Neural cell (in vitro differentiated cells): ENCODE data around the gene GNAI2. TPM values are rescaled to one million over a fixed set of nuclear protein-coding genes. Genes with fewer than 3 reads are reported as not detected.
A peak's percentile ranks its signal among the peaks of the same experiment; 100 is the strongest.

Source experiments
- H2AFZ ChIP-seq: fragments of 200-600, 300-800 bp; sonication (generic), shearing (Covaris generic); 2 replicates; pipeline ENCODE4 v1.6.0; 2014; ENCODE audit warnings: low read depth, mild to moderate bottlenecking, antibody characterized with exemption, low read length, moderate library complexity
- H3F3A ChIP-seq: fragments of 200-600 bp; shearing (Covaris generic); 2 replicates; pipeline ENCODE4 v1.6.1; 2016; ENCODE audit warnings: mild to moderate bottlenecking, moderate library complexity, mixed read lengths, antibody characterized with exemption, low read length; ENCODE audit not compliant: insufficient read depth, poor library complexity, severe bottlenecking
- H3K27ac ChIP-seq: fragments of 200-600, 300-800 bp; sonication (generic), shearing (Covaris generic); 2 replicates; pipeline ENCODE4 v1.5.1; 2014; ENCODE audit warnings: mild to moderate bottlenecking, low read length, moderate library complexity
- H3K27me3 ChIP-seq: fragments of 300-800, 200-600 bp; sonication (generic), shearing (Covaris generic); 2 replicates; pipeline ENCODE4 v1.6.0; 2014; ENCODE audit warnings: mild to moderate bottlenecking, low read depth, low read length, moderate library complexity; ENCODE audit not compliant: insufficient read depth
- H3K36me3 ChIP-seq: fragments of 300-800, 200-600 bp; sonication (generic), shearing (Covaris generic); 2 replicates; pipeline ENCODE4 v1.5.1; 2014; ENCODE audit warnings: mild to moderate bottlenecking, antibody characterized with exemption, low read length, moderate library complexity; ENCODE audit not compliant: insufficient read depth
- H3K4me2 ChIP-seq: fragments of 300-800, 200-600 bp; sonication (generic), shearing (Covaris generic); 2 replicates; pipeline ENCODE4 v1.6.0; 2014; ENCODE audit warnings: mild to moderate bottlenecking, low read length
- H3K4me3 ChIP-seq: fragments of 300-800, 200-600 bp; sonication (generic), shearing (Covaris generic); 2 replicates; pipeline ENCODE4 v1.5.1; 2014; ENCODE audit warnings: mild to moderate bottlenecking, low read length, moderate library complexity
- H3K79me2 ChIP-seq: fragments of 200-600 bp; shearing (Covaris generic); replicated peaks from 2 replicates; pipeline ENCODE4 v1.6.0; 2014; ENCODE audit warnings: mild to moderate bottlenecking, low read length, moderate library complexity; ENCODE audit not compliant: insufficient read depth
- H3K9ac ChIP-seq: fragments of 300-800, 200-600 bp; sonication (generic), shearing (Covaris generic); 2 replicates; pipeline ENCODE4 v1.6.1; 2016; ENCODE audit warnings: mild to moderate bottlenecking, low read length, mixed read lengths
- H3K9me2 ChIP-seq: fragments of 200-600 bp; shearing (Covaris generic); 2 replicates; pipeline ENCODE4 v1.6.1; 2016; ENCODE audit warnings: mild to moderate bottlenecking, low read length, mixed read lengths; ENCODE audit not compliant: insufficient read depth
- H3K9me3 ChIP-seq: fragments of 200-600, 300-800 bp; sonication (generic), shearing (Covaris generic); 2 replicates; pipeline ENCODE4 v1.6.1; 2016; ENCODE audit warnings: mild to moderate bottlenecking, mixed run types, low read length, moderate library complexity, mixed read lengths
- H4K20me1 ChIP-seq: fragments of 200-600 bp; shearing (Covaris generic); 2 replicates; pipeline ENCODE4 v1.6.1; 2016; ENCODE audit warnings: mild to moderate bottlenecking, mixed run types; ENCODE audit not compliant: insufficient read depth
- CTCF ChIP-seq: fragments of 450-650 bp; IDR thresholded peaks from 2 replicates; pipeline ENCODE4 v1.5.1; 2014; ENCODE audit warnings: antibody characterized with exemption, mild to moderate bottlenecking, moderate library complexity; ENCODE audit not compliant: poor library complexity, severe bottlenecking
- EP300 ChIP-seq: fragments of 450-650 bp; conservative IDR thresholded peaks from 2 replicates; pipeline ENCODE4 v1.6.1; 2014; ENCODE audit warnings: antibody characterized with exemption, mild to moderate bottlenecking, moderate library complexity; ENCODE audit not compliant: poor library complexity, severe bottlenecking
- EZH2 ChIP-seq: fragments of 200-600, 300-800 bp; shearing (Covaris generic), sonication (generic); IDR thresholded peaks from 2 replicates; pipeline ENCODE4 v1.6.1; 2014; ENCODE audit warnings: antibody characterized with exemption, low read length, borderline replicate concordance, mild to moderate bottlenecking; ENCODE audit not compliant: insufficient read depth, poor library complexity, severe bottlenecking
- MXI1 ChIP-seq: fragments of 450-650 bp; conservative IDR thresholded peaks from 2 replicates; pipeline ENCODE4 v1.6.1; 2014; ENCODE audit warnings: antibody characterized with exemption, mild to moderate bottlenecking; ENCODE audit not compliant: poor library complexity, severe bottlenecking
- POLR2AphosphoS5 ChIP-seq: IDR thresholded peaks from 2 replicates; pipeline ENCODE4 v1.6.1; 2012
- RAD21 ChIP-seq: fragments of 450-650 bp; conservative IDR thresholded peaks from 2 replicates; pipeline ENCODE4 v1.6.1; 2014; ENCODE audit warnings: antibody characterized with exemption, mild to moderate bottlenecking, moderate library complexity
- REST ChIP-seq: IDR thresholded peaks from 2 replicates; pipeline ENCODE4 v1.6.1; 2012; ENCODE audit warnings: borderline replicate concordance
- SMC3 ChIP-seq: fragments of 450-650 bp; conservative IDR thresholded peaks from 2 replicates; pipeline ENCODE4 v1.6.1; 2014; ENCODE audit warnings: antibody characterized with exemption, mild to moderate bottlenecking, moderate library complexity; ENCODE audit not compliant: poor library complexity
- TAF1 ChIP-seq: IDR thresholded peaks from 2 replicates; pipeline ENCODE4 v1.6.1; 2012; ENCODE audit warnings: low read depth
- polyA plus RNA-seq: library from polyadenylated mRNA; depleted of rRNA; stranded (reverse); fragments of >200 nt; gene quantifications from 2 replicates; pipeline ENCODE4 v1.2.3, GENCODE V29; 2014

Gene GNAI2
- polyA plus RNA-seq, 1 donor from 2014 or later: 101 TPM

GRCh38 chr3:50233176-50233575 lies 2.8 kb upstream of the GNAI2 start:
- Histone ChIP-seq H3K9ac (peak overlapping the region; percentile 66), H3K9me3 (no peaks in the 10 kb centered on the region), H3K36me3 (no peaks in the 10 kb centered on the region), H4K20me1 (no peaks in the 10 kb centered on the region), H3K27ac (peak overlapping the region; percentile 89), H3K27me3 (no peaks in the 10 kb centered on the region), H3K79me2 (peaks cover 22% of the 10 kb centered on the region), H2AFZ (no peak overlapping the region), H3K4me3 (peak overlapping the region; percentile 58), H3K9me2 (no peaks in the 10 kb centered on the region), H3F3A (no peaks in the 10 kb centered on the region), H3K4me2 (peak overlapping the region; percentile 74)
- TF ChIP-seq MXI1: peak; percentile 69
- peak; percentile 84 for TF ChIP-seq EP300
- peak; percentile 54 for TF ChIP-seq POLR2AphosphoS5
- peak; percentile 33 for TF ChIP-seq RAD21
- peak; percentile 67 for TF ChIP-seq REST
- TF ChIP-seq EZH2: no peak
- TF ChIP-seq TAF1: no peak
- TF ChIP-seq SMC3: no peak
- TF ChIP-seq CTCF: peak; percentile 23

GRCh38 chr3:50236484-50237132 lies 604 bp downstream of the GNAI2 start:
- peak overlapping the region; percentile 100 for H3K4me2 ChIP-seq
- TF ChIP-seq CTCF (no peak), SMC3 (no peak), EP300 (no peak), POLR2AphosphoS5 (no peak), EZH2 (no peak), MXI1 (no peak), RAD21 (no peak), TAF1 (no peak)
- no peaks in the 10 kb centered on the region for H3K27me3 ChIP-seq
- no peaks in the 10 kb centered on the region for H3K9me2 ChIP-seq
- H3K79me2 ChIP-seq: peaks cover 56% of the 10 kb centered on the region
- H3K36me3 ChIP-seq: no peaks in the 10 kb centered on the region
- no peaks in the 10 kb centered on the region for H3K9me3 ChIP-seq
- no peaks in the 10 kb centered on the region for H4K20me1 ChIP-seq
- H3K9ac ChIP-seq: peak overlapping the region; percentile 78
- H2AFZ ChIP-seq: no peak overlapping the region
- H3F3A ChIP-seq: no peaks in the 10 kb centered on the region
- H3K4me3 ChIP-seq: peak overlapping the region; percentile 87
- H3K27ac ChIP-seq: peak overlapping the region; percentile 69
